Measurements from ENCODE around the gene FYB1.
"Not testable (repeated sequence)": the region's sequence is repeated elsewhere in the genome, so short reads cannot be mapped to it uniquely, and the experiment has no call there.

FYB1 gene, protein sequence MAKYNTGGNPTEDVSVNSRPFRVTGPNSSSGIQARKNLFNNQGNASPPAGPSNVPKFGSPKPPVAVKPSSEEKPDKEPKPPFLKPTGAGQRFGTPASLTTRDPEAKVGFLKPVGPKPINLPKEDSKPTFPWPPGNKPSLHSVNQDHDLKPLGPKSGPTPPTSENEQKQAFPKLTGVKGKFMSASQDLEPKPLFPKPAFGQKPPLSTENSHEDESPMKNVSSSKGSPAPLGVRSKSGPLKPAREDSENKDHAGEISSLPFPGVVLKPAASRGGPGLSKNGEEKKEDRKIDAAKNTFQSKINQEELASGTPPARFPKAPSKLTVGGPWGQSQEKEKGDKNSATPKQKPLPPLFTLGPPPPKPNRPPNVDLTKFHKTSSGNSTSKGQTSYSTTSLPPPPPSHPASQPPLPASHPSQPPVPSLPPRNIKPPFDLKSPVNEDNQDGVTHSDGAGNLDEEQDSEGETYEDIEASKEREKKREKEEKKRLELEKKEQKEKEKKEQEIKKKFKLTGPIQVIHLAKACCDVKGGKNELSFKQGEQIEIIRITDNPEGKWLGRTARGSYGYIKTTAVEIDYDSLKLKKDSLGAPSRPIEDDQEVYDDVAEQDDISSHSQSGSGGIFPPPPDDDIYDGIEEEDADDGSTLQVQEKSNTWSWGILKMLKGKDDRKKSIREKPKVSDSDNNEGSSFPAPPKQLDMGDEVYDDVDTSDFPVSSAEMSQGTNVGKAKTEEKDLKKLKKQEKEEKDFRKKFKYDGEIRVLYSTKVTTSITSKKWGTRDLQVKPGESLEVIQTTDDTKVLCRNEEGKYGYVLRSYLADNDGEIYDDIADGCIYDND

DNA sequence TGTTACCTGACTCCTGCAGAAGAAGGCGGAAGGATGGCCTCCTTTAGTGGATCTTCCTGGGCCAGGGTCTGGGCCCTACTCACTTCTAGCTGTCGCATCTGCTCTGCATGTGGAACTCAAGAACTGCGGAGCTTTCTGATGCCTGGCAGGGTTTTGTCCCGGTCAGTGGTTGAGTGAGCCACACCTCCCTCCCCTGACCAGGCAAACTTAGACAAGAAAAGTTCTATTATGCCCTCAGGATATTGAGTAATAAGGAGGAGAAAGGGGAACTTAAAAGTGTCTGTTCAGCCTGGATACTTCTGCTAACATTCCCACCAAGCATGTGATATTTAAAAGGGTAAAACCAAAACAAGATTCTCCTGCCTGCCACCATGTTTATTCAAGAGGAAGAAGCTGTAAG lies at the start of gene FYB1:
Gene FYB1, minus strand, starts transcription at position 127 of the 400 bp plus-strand sequence. CDS start 16,603 bp downstream, outside the sequence.
- DNase-seq (ENCODE audit: low read depth in 1 of 2, low spot score in 1 of 2) = no peak

DNA sequence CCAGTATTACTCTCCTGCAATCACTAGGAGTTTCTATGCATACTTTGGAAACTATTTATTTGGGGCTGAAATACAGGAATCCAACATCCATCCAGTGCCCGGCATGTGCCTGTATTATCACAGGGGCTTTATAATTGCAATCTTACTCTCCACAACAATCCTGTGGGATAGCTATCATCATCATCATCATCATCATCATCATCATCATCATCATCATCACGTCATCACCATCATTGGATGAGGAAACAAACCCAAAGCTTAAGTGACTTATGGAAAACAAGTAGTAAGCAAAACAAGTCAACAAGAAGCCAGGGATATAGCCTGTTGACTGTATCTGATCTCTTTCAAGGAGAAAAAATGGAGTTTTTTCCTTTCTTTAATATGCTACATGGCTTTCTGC lies 47.8 kb upstream of the FYB1 start:
- no peak for DNase-seq (ENCODE audit: low read depth in 1 of 2, low spot score in 1 of 2)

DNA sequence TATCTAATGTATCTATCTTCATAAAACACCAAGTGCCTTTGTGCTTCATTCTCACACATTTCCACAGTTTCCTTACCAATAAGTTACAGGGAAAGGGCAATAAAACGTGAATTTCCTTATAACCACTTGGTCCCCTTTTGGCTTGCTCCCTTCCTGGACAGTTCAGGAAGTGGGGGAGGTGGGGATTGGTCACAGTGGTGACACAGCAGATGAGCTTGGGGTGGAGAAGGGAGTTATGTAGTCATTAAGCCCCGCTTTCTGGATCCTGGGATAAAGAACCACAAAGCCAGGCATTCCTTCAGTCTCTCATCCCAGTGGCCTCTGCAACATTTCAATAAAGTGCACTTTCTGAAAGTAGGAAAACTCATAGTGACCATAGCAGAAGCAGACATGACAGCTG lies 47.1 kb upstream of the FYB1 start:
- DNase-seq (ENCODE audit: low read depth in 1 of 2, low spot score in 1 of 2) = no peak

DNA sequence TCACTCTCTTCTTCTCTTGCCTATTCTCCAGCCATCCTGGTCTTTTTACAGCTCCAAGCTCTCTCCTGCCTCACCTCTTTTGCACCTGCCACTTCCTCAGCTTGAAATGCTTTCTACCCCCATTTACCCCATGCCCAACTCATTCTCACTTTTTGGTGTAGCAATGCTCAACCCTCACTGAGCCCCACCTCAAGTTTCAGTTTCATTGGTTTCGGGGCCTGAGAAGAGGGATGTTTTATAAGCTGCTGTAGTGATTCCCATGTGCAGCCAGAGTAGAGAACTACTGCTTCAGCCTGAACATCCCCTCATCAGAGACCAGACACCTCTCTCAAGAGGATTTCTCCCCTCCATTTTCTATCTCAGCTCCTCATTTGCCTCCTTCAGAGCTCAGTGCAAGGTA lies 45.2 kb upstream of the FYB1 start:
- DNase-seq (ENCODE audit: low read depth in 1 of 2, low spot score in 1 of 2) = no peak

DNA sequence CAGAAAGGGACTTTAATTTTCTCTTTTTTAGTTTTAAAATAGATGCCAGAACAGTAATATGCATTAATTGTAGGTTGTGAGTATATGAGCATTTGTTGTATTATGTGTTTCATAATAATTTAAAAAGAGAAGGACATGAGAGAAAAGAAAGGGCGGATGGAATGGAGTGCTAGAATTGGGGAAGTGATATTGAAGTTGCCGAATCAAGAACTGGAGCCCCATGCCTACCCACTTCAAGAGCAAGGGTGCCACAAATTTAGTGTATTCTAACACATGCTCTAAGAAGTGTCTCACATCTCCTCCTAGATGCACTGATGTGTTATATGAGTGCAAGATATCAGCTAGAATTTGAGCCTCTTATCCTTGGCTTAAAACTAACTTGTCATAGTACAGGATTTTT lies 43.6 kb upstream of the FYB1 start:
- no peak for DNase-seq (ENCODE audit: low read depth in 1 of 2, low spot score in 1 of 2)

DNA sequence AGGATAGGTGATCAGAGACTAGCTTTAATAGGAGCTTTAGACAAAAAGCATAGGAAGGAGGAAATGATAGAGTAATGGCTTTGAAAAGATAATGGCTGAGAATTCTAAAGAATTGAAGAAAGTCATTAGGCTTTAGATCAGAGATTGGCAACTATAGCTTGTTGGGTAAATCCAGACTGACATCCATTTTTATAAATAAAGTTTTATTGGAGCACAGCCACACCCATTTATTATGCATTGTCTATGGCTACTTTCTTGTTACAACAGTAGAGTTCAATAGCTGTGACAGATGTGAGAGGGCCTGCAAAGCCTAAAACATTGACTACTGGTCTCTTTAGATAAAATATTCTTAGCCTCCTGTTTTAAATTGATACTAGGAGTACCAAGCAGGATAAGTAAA lies 40.7 kb upstream of the FYB1 start:
- no peak for DNase-seq (ENCODE audit: low read depth in 1 of 2, low spot score in 1 of 2)

DNA sequence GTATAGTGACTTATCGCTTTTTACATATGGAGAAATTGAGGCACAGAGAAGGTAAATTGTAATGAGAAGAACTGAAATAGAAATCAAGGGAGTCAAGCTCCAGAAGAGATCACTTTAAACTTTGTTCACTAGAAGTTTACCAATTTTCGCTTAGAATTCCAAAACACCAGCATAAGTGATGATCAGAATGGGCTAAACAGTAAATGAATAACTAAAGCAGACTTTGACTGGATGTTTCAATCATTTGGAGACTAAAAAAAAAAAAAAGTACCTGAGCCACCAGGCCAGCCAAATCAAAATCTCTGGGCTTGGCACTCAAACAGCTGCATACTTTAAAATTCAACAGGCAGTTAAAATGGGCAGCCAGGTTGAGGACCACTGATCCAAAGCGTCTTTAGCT lies 38.2 kb upstream of the FYB1 start:
- DNase-seq (ENCODE audit: low read depth in 1 of 2, low spot score in 1 of 2) = no peak

DNA sequence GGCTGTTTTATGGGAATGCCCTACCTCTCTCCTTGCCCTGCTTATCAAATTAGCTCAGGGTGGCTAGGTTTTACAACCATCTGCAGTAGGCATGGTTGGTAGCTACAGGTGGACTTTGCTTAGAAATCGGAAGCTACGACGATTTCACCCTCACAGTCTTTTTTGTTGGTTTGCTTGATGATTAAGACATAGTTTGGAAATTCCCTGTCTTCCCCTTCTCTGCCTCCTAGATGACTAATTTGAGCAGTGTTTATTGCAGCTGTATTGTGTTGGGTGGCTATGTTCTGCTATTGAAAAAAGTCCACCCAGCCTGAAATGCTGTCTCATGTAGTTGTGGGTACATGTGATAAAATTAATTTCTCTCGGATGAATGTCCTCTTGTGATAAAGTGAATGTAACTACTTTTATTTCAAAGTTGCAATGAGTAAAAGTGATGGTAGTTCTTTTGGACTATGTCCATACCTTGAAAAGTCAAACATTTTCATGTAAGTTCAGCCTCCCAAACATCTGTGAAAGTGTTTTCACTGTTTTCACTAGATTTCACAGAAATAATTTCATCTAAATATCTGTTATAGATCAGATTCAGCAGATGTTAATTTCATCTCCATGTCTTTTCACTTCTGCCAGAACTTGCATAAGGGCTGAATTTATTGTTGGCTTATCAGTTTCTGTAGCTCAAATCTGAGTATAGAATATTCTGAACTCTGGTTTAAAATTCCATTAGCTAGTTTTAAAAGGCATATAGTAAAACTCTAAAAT lies 37.3 kb upstream of the FYB1 start:
- DNase-seq (ENCODE audit: low read depth in 1 of 2, low spot score in 1 of 2) = no peak

DNA sequence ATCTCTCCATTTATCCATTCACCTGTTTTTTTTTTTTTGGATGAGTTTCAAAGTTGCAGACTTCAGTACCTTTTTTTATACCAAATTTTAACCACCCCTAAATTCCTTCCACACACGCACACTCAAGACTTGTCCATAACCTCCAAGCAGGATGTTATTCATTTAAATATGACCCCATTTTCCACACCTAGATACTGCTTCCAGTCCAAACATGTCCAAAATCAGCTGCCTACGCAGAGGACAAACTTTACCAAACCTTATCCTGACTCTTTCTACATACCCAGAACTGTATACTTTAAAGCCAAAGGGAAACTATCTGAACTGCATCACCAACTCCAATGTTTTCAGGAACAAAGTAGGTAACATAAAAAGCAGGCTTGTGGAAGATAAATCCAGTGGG lies 36.0 kb upstream of the FYB1 start:
- no peak for DNase-seq (ENCODE audit: low read depth in 1 of 2, low spot score in 1 of 2)

DNA sequence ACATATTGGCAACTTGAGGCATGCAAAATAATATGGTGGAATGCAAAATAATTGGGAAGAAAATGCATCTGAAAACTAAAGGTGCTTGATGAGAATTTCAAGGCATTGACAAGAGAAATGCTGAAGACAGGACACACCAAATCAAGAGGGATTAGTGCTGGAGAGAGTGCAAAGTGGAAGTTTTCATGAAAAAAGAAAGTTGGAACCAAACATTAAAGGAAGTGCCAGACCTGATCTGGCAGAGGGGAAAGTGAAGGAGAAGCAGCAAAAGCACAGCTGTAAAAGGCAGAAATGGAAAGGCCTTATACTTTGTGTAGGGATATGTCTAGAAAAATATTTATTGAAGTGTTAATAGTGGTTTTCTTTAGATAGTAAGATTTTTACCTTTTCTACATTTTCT lies 35.3 kb upstream of the FYB1 start:
- no peak for DNase-seq (ENCODE audit: low read depth in 1 of 2, low spot score in 1 of 2)

DNA sequence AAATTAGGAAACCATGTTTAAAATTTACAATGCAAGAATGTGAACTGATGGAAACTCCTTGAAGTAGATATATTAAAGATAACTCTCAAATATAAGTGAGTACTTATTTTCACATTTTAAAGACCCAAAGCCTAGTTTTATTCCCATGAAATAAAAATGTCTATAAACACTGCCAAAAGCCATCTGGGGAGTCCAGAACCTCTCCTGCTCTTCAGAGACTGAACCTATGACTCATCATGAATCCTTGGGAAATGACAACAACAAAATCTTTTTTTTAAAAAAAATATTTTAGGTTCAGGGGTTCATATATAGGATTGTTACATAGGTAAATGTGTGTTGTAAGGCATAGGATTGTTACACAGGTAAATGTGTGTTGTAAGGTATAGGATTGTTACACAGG lies 33.8 kb upstream of the FYB1 start:
- DNase-seq (ENCODE audit: low read depth in 1 of 2, low spot score in 1 of 2) = no peak

DNA sequence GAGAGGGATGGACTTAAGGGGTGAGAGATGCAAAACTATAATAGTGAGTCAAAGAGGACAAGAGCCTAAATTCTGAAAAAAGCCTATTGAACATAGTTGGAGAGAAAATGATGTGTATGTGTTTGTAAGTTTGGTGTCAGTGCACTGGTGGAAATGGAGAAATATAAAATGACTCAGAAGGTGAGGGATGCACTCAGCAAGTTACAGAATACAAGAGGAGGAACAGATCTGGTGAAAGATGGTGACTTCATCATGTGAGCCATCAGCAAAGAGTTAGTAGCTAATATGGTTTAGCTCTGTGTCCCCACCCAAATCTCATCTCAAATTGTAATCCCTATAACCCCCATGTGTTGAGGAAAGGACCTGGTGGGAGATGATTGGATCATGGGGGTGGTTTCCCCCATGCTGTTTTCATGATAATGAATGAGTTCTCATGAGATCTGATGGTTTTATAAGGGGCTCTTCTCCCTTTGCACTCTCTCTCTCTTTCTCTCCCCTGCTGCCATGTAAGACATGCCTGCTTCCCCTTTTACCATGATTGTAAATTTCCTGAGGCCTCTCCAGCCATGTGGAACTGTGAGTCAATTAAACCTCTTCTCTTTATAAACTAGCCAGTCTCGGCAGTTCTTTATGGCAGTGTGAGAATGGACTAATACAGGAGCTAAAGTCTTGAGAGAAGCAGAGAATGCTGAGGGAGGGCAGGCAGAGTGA lies 30.4 kb upstream of the FYB1 start:
- no peak for DNase-seq (ENCODE audit: low read depth in 1 of 2, low spot score in 1 of 2)

DNA sequence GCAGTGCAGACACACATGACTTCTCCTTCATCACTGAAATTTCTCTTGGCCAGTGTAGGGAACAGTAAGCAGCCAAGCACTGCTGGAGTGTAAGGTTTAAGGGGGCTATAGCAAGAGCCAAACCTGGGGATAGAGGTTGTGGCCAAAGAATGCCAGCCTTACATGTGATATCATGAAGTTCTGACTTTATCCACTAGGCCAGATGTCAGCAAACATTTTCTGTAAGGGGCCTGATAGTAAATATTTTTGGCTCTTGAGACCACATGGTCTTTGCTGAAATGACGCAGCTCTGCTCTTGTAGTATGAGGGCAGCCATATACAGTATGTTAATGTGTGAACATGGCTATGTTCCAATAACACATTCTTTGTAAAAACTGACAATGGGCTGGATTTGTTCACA lies 29.7 kb upstream of the FYB1 start:
- no peak for DNase-seq (ENCODE audit: low read depth in 1 of 2, low spot score in 1 of 2)

DNA sequence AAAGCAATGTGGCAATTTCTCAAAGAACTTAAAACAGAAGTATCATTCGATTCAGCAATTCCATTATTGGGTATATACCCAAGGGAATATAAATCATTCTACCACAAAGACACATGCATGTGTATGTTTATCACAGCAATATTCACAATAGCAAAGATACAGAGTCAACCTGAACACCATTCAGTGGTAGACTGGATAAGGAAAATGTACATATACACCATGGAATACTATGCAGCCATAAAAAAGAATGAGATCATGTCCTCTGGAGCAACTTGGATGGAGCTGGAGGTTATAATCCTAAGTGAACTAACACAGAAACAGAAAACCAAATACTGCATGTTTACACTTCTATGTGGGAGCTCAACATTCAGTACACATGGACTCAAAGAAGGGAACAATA lies 21.4 kb upstream of the FYB1 start:
- DNase-seq (ENCODE audit: low read depth in 1 of 2, low spot score in 1 of 2) = no peak

DNA sequence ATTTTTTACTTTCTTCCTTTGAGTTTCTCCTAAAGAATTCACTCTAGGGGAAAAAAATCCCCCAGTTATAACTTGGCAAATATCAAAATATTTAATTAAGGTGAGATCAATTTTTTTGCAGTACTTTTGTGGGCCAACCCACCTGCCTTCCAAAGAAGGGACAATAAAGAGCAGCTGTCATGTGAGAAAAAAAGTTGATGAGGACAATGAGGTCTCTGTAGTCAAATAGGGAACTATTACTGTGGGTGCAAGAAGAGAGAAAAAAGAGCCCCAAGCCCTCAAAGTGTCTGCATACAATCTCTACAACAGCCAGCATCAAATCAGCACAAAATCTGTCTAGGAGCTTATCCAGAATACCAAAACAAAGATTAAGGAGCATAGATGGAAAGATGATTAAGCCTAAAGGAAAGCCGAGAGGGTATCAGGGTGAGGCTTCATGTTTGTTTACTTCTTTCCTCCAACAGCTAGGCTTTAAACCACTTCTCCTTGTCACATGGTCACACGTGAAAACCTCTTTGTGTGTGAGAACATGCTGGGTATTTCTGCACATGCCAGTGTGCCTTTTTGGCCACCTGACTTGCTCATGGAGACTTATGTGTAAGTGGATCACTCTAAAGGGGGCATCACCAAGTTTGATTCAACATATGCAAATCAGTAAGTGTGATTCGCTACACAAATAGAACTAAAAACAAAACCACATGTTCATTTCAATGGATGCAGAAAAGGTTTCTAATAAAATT lies 19.2 kb upstream of the FYB1 start:
- DNase-seq (ENCODE audit: low read depth in 1 of 2, low spot score in 1 of 2) = no peak

DNA sequence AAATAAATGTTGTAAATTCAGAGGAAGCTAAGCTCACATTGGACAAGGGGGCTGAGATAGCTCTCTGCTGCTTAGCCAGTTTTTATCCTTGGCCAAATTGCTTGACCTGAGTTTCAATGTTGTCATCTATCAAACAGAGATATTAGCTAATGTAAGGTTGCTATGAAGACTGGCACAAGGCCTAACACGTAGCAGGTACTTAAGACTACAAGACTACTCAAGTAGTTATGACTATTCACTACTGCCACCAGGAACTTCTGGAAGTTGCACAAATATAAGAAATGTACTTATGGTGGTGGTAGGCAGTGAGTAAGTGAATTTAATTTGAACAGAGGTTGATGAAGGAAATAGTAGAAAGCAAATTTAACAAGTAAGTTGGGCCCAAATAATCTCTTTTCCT lies 17.4 kb upstream of the FYB1 start:
- no peak for DNase-seq (ENCODE audit: low read depth in 1 of 2, low spot score in 1 of 2)

DNA sequence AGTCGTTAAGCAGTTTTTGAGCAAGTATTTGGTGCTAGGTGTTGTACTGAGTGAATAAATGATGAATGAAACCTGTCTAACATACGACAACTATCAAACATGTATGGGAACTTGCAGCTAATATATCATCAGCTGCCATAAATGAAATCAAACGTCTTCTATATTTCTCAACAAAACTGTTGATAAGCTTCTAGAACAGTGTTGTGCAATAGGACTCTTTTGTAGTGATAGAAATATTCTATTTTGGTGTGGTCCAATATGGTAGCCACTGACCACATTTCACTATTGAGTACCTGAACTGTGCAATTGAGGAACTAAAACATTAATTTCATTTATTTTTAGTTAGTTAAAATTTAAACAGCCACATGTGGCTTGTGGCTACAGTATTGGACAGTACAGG lies 16.3 kb upstream of the FYB1 start:
- no peak for DNase-seq (ENCODE audit: low read depth in 1 of 2, low spot score in 1 of 2)

DNA sequence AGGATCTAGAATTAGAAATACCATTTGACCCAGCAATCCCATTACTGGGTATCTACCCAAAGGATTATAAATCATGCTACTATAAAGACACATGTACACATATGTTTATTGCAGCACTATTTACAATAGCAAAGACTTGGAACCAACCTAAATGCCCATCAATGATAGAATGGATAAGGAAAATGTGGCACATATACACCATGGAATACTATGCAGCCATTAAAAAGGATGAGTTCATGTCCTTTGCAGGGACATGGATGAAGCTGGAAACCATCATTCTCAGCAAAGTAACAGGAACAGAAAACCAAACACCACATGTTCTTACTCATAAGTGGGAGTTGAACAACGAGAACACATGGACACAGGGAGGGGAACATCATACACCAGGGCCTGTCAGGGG lies 15.1 kb upstream of the FYB1 start:
- DNase-seq (ENCODE audit: low read depth in 1 of 2, low spot score in 1 of 2) = not testable (repeated sequence)

DNA sequence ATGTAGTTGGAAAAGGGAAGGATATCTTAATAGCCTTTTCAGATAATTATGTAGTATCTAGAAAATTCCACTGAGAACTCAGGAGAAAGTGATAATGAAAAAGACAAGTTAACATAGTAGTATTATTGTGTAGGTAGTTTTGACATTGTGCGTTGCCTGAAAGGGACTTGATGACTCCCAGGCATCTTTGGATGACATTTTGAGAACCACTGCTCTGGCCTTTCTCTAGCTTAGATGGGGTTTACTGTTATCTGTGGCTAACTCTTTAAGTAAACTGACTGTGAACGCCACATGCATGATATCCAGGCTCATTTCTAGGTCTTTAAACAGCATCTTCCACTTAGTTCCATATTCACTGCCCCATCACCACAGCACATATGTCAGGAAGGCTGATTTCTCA lies 14.4 kb upstream of the FYB1 start:
- DNase-seq (ENCODE audit: low read depth in 1 of 2, low spot score in 1 of 2) = no peak

DNA sequence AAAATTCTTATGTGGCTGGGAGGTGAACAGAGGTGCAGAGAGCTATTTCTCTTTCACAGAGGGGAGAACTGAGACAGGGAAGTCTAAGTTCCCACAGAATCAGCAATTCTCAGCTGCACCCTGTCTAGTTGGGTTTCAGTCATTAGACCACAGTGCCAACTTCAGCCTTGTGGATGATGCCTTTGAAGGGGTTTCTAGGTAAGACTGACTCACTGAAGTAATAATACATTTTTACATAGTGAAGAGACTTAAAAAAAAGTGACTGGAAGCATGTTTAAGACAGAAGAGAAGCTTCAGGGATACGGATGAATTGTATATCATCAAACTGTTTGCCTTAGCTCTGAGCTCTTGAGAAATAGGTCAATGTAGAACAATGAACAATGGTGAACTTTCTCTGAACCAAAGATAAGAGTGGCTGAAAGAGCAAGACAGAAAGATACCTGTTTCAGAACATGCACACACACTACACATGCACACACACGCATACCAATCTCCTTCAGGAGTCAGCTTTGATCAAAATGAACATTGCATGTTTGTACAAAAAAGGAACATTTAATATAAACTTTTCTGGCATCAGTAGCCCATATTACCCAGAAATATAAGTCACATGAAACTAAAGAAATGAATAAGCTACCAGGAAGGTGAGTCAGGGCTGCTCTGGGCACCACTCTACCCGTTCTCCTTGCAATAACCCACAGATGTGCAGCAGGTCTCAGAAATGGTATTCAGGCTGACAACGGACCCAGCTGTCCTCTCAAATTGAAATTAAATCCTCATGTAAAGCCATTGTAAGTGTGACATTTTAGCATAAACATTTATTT lies 12.6 kb upstream of the FYB1 start:
- DNase-seq (ENCODE audit: low read depth in 1 of 2, low spot score in 1 of 2) = no peak

Data from activated T-helper 1 cell treated with anti-CD3 and anti-CD28 coated beads, Interleukin-2, amount 50 U/mL, for 16 hours (primary cell).